GM12878 (cell line): ENCODE data around the gene MEX3C. TPM values are rescaled to one million over a fixed set of nuclear protein-coding genes. Genes with fewer than 3 reads are reported as not detected.

Experiments used
- BHLHE40 ChIP-seq, 2 experiments: fragments of 450-650 bp in 1 of 2; IDR thresholded peaks; 2 replicates each; pipeline ENCODE4 v1.6.1; 2011 to 2017; ENCODE audit warnings: low read depth in 2 of 2, borderline replicate concordance in 1 of 2, improper control_type of control experiment in 1 of 2, low read length in 1 of 2, mild to moderate bottlenecking in 1 of 2
- EGR1 ChIP-seq, 2 experiments: IDR thresholded peaks; 1 replicate in 1 of 2; 2 replicates in 1 of 2; pipeline ENCODE4 v1.6.1; 2011 to 2012; ENCODE audit warnings: low read depth in 2 of 2, low read length in 2 of 2, borderline replicate concordance in 1 of 2, mild to moderate bottlenecking in 1 of 2, moderate library complexity in 1 of 2
- LARP7 ChIP-seq: fragments of 450-650 bp; IDR thresholded peaks from 2 replicates; pipeline ENCODE4 v1.6.1; 2017; ENCODE audit warnings: mild to moderate bottlenecking
- MEF2B ChIP-seq: fragments of 450-650 bp; IDR thresholded peaks from 2 replicates; pipeline ENCODE4 v1.6.1; 2018; ENCODE audit warnings: mild to moderate bottlenecking, moderate library complexity; ENCODE audit not compliant: partially characterized antibody, poor library complexity, severe bottlenecking
- NRF1 ChIP-seq: conservative IDR thresholded peaks from 2 replicates; pipeline ENCODE4 v1.6.1; 2011; ENCODE audit warnings: mild to moderate bottlenecking, low read depth, low read length, improper control_type of control experiment
- PAX8 ChIP-seq: fragments of 450-650 bp; IDR thresholded peaks from 2 replicates; pipeline ENCODE4 v1.6.1; 2017; ENCODE audit warnings: mild to moderate bottlenecking, moderate library complexity
- SP1 ChIP-seq: IDR thresholded peaks from one replicate; pipeline ENCODE4 v1.6.1; 2011; ENCODE audit warnings: low read depth, low read length
- SPI1 ChIP-seq: IDR thresholded peaks from 2 replicates; pipeline ENCODE4 v1.6.1; 2011; ENCODE audit warnings: low read depth, mild to moderate bottlenecking, low read length, moderate library complexity, borderline replicate concordance; ENCODE audit not compliant: insufficient read depth
- STAT1 ChIP-seq: fragments of 450-650 bp; conservative IDR thresholded peaks from 2 replicates; pipeline ENCODE4 v1.6.1; 2014; ENCODE audit warnings: antibody characterized with exemption, mild to moderate bottlenecking
- TARDBP ChIP-seq: IDR thresholded peaks from 2 replicates; pipeline ENCODE4 v1.6.1; 2016; ENCODE audit warnings: borderline replicate concordance
- TBL1XR1 ChIP-seq: IDR thresholded peaks from 2 replicates; pipeline ENCODE4 v1.6.1; 2012; ENCODE audit warnings: low read depth, low read length, improper control_type of control experiment
- ZBED1 ChIP-seq: IDR thresholded peaks from 2 replicates; pipeline ENCODE4 v1.6.1; 2016; ENCODE audit warnings: borderline replicate concordance
- ZNF24 ChIP-seq: fragments of 450-650 bp; IDR thresholded peaks from 2 replicates; pipeline ENCODE4 v1.6.1; 2017; ENCODE audit warnings: antibody characterized with exemption, mild to moderate bottlenecking
- polyA plus RNA-seq, 11 experiments: library from polyadenylated mRNA; depleted of rRNA in 4 of 11; unstranded in 6 of 11; stranded (reverse) in 5 of 11; fragments of >200 nt; fragmentation: Nextera tagmentation in 4 of 11; fragmentation: Illumina TruSeq in 1 of 11; extraction: Ambion mirVana in 4 of 11; extraction: Trizol in 1 of 11; gene quantifications; 1 replicate in 1 of 11; 2 replicates in 10 of 11; pipeline versions ENCODE4 v1.2.1 to v1.2.3, GENCODE V29; 2011 to 2016; ENCODE audit warnings: inconsistent platforms in 2 of 11, missing spikeins in 2 of 11, low read depth in 1 of 11
- total RNA-seq, 4 experiments: library from RNA; depleted of rRNA in 3 of 4; stranded (reverse); fragments of >200 nt in 3 of 4; fragmentation: Illumina TruSeq in 1 of 4; extraction: Trizol in 1 of 4; gene quantifications; 2 replicates each; pipeline versions ENCODE4 v1.2.1 to v1.2.3, GENCODE V29; 2013 to 2021
- TF ChIP-seq, protein P1 (sequence below): fragments of 450-650 bp; conservative IDR thresholded peaks from 2 replicates; pipeline ENCODE4 v1.6.1; 2017; ENCODE audit warnings: mild to moderate bottlenecking, moderate library complexity

The MEX3C gene
- total and polyA plus RNA-seq, 10 of the 15 experiments (the other 5 are each of a cell fraction or from before 2014, with no cell fraction given): 6.7 to 48.8 (median 21.3) TPM

DNA sequence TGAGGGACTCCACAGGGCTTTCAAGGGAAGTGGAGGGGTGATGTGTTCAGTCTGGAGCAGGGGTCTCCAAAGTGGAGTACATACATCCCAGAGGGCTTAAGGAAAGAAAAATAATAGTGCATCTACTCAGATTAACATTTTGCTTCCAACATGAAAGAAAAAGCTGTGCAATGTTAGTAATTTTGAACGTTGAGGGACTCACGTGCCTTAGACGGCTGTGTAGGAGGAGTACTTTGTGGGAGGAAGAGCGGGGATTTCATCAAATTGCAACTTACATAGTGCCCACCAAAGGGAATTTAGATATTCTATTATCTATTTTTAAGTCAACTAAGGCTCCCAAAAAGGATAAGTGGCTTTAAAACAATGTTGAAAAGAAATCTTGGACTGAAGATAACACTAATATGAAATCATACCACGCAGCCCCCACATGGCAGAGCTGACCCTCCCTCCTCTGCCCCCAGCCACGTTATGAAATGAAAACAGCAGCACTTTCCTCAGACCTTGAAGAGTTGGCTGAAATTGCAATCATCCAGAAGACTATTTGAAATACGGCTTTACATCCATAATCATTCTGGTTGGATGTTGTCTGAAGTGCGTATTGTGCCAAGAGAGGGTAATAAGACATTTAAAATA, 42.9 kb downstream of the MEX3C start (continued):
- TF ChIP-seq, protein P1, sequence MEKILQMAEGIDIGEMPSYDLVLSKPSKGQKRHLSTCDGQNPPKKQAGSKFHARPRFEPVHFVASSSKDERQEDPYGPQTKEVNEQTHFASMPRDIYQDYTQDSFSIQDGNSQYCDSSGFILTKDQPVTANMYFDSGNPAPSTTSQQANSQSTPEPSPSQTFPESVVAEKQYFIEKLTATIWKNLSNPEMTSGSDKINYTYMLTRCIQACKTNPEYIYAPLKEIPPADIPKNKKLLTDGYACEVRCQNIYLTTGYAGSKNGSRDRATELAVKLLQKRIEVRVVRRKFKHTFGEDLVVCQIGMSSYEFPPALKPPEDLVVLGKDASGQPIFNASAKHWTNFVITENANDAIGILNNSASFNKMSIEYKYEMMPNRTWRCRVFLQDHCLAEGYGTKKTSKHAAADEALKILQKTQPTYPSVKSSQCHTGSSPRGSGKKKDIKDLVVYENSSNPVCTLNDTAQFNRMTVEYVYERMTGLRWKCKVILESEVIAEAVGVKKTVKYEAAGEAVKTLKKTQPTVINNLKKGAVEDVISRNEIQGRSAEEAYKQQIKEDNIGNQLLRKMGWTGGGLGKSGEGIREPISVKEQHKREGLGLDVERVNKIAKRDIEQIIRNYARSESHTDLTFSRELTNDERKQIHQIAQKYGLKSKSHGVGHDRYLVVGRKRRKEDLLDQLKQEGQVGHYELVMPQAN: no peak
- TF ChIP-seq PAX8 (no peak), TBL1XR1 (no peak), MEF2B (no peak), NRF1 (no peak), SP1 (no peak), STAT1 (no peak), TARDBP (no peak), BHLHE40 (IDR thresholded peaks at IDR 0.05; ENCODE audit: borderline replicate concordance in 1 of 2, low read depth in 2 of 2, low read length in 1 of 2) (peak in 1 of 2 experiments; percentile 8; a peak in 2 of 4 replicates), ZBED1 (no peak), EGR1 (IDR thresholded peaks at IDR 0.05; ENCODE audit: borderline replicate concordance in 1 of 2, low read depth in 2 of 2, low read length in 2 of 2) (no peak), ZNF24 (no peak), SPI1 (no peak), LARP7 (no peak)
